KG1 (cell line): ENCODE measurements around the gene KIF16B.
"Not testable (repeated sequence)": the region's sequence is repeated elsewhere in the genome, so short reads cannot be mapped to it uniquely, and the experiment has no call there.

Experiments
- DNase-seq: peaks from one replicate; lab custom pipeline; 2025; lab: John Stamatoyannopoulos, UW

KIF16B gene

GRCh38 chr20:16258766-16259165, 314.5 kb downstream of the KIF16B start:
- DNase-seq: no peak

DNA sequence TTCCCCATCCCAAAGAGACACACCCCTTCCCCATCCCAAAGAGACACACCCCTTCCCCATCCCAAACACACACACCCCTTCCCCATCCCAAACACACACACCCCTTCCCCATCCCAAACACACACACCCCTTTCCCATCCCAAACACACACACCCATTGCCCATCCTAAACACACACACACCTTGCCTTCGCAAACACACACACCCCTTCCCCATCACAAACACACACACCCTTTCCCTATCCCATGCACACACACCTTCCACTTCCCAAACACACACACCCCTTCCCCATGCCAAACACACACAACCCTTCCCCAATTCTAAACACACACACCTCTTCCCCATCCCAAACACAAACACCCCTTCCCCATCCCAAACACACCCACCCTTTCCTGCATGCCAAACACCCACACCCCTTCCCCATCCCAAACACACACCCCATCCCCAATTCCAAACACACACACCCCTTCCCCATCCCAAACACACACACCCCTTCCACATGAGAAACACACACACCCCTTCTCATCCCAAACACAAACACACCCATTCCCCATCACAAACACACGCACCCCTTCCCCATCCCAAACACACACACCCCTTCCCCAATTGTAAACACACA, 315.3 kb downstream of the KIF16B start:
- DNase-seq: no peak

DNA sequence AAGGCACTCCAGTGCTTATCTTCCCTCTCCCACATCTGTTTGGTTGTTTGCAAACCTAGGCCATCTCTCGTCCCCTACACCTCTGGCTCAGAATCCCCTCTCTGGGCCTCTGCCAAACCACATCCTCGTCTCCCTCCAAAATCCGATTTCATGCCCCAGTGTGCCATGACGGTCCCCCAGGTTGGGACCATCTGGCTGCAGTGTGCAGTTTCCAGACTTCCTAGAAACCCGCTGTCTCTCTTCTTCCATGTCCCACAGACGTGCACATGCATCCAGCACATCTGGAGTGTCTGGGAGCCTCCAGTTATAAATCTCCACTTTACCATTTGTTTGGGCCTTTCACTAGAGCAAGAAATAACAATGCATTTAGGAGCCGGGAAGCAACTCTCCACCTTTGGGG, 316.2 kb downstream of the KIF16B start:
- no peak for DNase-seq

- DNase-seq: no peak
Measured at GRCh38 chr20:16246870-16247269, 326.4 kb downstream of the KIF16B start.

- DNase-seq: no peak
Measured at GRCh38 chr20:16246291-16246690, 327.0 kb downstream of the KIF16B start.

GRCh38 chr20:16245879-16246278, 327.4 kb downstream of the KIF16B start:
- DNase-seq: no peak

GRCh38 chr20:16244892-16245291, 328.4 kb downstream of the KIF16B start:
- DNase-seq: no peak

GRCh38 chr20:16243470-16243869, 329.8 kb downstream of the KIF16B start:
- DNase-seq: no peak

DNA sequence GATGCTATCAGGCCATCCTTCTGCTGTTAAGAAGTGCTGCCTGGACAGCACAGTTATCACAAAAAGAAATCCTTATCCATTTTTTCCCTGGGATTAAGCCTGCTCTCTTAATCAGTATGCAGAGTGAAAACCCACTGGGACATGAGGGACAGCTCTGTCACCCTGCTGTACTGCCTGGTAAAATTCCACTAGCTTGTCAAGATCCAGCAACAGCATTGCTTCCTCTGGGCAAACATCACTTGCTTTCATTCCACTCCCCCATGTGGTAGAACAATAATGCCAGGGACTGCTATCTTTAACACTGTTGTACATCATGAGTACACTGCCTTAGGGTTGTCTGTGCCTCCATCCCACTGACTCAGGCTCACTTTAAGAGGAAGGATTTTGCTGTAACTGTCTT, 331.3 kb downstream of the KIF16B start:
- DNase-seq: no peak

DNA sequence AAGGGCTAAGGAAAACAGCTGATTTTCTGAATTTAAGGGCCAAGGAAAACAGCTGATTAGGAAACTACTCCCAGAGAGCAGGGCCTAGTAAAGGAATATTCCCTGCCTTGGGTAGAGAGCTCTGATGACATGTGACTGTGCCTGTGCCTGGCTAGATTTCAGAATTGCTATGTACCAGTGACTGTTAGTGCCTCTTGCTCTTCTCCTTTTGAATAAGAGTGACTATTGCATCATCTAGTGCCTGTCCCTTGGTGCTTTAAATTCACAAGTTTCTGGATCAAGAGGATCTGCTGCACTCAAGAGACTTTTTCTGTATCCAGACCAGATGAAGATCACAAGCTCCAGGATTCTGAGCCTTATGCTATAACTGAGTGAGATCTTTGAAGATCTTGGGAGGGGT, 332.9 kb downstream of the KIF16B start:
- no peak for DNase-seq

DNA sequence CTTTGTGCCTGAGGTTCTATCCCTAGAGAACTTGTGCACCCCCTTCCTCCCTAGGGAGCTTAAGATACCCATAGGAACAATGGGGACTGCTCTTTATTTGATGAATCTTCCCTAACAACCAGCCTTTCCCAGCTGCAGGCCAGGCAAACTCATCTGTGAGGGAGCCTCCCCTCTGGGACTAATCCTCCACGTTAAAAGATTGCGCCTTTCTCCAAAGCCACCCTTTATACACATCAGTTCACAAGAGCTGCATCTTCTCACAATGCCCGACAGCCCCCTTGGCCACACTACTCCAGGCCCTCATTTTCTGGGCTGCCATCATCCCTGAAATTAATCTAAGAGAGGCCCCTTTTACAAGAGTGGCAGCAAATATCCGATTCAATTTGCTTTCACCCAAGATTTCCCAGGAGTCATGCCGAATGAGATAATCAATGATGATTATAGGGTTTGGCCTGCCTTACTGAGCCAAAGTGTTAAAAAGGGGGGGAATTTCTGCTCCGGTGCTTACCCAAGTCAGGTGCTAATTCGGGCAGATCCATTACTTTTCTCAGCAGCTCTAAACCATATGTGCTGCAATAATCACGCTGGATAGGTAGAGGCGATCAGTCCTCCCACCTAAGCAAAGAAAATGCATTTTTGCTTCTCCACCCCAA, 336.5 kb downstream of the KIF16B start:
- no peak for DNase-seq

GRCh38 chr20:16230402-16230801, 342.8 kb downstream of the KIF16B start:
- DNase-seq: no peak

- no peak for DNase-seq
Measured at GRCh38 chr20:16229813-16230212, 343.4 kb downstream of the KIF16B start.

DNA sequence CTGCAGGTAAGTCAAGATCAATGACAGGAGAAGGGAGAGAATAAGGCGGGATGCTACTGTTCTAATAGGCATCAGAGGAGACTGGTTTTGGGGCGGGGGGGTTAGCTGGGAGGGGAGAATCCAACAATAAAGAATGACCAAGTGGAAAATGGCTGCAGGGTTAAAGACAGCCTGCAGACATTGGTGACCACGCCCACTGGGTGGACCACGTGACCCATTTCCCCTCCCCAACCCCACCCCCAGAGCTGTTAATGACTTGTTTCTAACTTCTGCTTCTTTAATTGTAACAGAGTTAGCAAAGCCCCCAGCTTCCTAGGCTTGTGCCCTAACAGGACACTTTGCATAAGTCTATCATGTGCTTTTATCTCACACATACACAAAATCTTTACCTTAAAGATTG, 344.5 kb downstream of the KIF16B start:
- DNase-seq: no peak

DNA sequence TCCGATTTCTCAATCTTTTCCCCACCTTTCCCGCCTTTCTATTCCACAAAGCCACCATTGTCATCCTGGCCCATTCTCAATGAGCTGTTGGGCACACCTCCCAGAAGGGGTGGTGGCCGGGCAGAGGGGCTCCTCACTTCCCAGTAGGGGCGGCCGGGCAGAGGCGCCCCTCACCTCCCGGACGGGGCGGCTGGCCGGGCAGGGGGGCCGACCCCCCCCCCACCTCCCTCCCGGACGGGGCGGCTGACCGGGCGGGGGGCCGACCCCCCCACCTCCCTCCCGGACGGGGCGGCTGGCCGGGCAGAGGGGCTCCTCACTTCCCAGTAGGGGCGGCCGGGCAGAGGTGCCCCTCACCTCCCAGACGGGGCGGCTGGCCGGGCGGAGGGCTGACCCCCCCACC, 346.3 kb downstream of the KIF16B start:
- DNase-seq: not testable (repeated sequence)

DNA sequence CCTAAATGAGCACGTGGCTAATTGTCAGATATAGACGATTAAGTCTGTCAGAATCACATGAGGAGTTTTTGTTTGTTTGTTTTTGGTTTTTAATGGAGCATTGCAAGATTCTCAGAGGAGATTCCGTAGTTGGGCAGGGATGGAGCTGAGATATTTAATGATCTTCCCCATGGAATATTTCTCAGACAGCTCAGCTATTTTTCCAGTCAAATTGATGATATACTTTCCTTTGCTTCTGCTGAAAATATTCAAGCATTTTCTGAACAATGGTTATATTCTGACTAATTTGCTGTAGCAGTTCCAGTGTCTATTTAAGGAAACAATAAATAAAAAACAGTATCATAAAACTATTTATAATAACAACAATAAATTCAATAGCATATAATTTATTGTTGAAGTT, 348.4 kb downstream of the KIF16B start:
- no peak for DNase-seq

DNA sequence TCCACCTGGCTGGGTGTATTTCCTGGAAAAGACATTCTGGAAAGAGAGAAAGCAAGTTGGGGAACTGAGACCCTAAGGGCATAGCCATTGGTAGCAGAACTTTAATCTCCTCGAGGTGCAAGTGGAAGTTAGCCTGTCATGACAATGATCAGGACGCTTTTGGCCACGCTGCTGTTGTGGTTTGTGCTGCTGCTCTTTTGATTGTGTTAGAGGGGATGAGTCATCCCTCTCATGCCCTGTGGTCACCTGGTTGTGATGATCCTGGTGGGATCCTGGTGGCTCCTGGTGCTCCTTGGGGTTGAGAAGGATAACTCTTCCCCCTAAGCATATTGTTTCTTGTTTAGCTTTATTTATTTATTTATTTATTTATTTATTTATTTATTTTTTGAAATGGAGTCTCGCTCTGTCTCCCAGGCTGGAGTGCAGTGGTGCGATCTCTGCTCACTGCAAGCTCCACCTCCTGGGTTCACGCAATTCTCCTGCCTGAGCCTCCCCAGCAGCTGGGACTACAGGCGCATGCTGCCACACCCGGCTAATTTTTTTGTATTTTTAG, 350.3 kb downstream of the KIF16B start:
- DNase-seq: no peak
